ENCODE measurements around the gene MAB21L4. TPM values are rescaled to one million over a fixed set of nuclear protein-coding genes. Genes with fewer than 3 reads are reported as not detected.

The MAB21L4 gene
- total RNA-seq, 1 experiment from 2014 or later, result not detected

DNA sequence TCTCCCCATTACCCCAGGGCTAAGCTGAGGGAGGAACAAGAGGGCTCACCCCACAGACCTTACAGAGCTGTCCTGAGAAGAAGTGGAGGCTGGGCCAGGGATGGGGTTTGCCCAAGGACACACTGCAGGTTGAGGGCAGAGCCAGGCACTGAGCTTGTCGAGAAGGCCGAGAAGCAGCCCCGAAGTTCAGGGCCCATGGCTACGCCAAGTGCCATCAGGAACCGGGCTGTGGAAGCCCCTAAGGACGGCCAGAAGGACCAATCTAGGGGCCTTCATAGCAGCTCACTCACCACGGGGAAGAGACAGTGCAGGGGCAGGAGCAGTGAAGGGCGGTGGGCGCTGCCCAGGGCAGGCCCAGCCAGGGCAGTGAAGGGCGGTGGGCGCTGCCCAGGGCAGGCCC is 45.9 kb downstream of the MAB21L4 start:
- H3K4me2 ChIP-seq (ENCODE audit: low read length), result no peak overlapping the region
- ChIA-PET RAD21 (ENCODE audit: low non-redundant PET in 1 of 2, low total read pairs in 2 of 2, uncharacterized antibody in 2 of 2, unreplicated experiment in 2 of 2) (no interaction called here), POLR2A (no interaction called here), CTCF (no interaction called here)
- TF ChIP-seq ZFX (IDR thresholded peaks at IDR 0.05), result no peak
- no peak for TF ChIP-seq EZH2 (IDR thresholded peaks at IDR 0.05)
- no peak for TF ChIP-seq YY1 (IDR thresholded peaks at IDR 0.05; ENCODE audit: extremely low read depth, insufficient replicate concordance, low read depth, low read length)
- TF ChIP-seq, protein P1, sequence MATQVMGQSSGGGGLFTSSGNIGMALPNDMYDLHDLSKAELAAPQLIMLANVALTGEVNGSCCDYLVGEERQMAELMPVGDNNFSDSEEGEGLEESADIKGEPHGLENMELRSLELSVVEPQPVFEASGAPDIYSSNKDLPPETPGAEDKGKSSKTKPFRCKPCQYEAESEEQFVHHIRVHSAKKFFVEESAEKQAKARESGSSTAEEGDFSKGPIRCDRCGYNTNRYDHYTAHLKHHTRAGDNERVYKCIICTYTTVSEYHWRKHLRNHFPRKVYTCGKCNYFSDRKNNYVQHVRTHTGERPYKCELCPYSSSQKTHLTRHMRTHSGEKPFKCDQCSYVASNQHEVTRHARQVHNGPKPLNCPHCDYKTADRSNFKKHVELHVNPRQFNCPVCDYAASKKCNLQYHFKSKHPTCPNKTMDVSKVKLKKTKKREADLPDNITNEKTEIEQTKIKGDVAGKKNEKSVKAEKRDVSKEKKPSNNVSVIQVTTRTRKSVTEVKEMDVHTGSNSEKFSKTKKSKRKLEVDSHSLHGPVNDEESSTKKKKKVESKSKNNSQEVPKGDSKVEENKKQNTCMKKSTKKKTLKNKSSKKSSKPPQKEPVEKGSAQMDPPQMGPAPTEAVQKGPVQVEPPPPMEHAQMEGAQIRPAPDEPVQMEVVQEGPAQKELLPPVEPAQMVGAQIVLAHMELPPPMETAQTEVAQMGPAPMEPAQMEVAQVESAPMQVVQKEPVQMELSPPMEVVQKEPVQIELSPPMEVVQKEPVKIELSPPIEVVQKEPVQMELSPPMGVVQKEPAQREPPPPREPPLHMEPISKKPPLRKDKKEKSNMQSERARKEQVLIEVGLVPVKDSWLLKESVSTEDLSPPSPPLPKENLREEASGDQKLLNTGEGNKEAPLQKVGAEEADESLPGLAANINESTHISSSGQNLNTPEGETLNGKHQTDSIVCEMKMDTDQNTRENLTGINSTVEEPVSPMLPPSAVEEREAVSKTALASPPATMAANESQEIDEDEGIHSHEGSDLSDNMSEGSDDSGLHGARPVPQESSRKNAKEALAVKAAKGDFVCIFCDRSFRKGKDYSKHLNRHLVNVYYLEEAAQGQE (IDR thresholded peaks at IDR 0.05; ENCODE audit: low read depth), result no peak
- TF ChIP-seq, protein P2, sequence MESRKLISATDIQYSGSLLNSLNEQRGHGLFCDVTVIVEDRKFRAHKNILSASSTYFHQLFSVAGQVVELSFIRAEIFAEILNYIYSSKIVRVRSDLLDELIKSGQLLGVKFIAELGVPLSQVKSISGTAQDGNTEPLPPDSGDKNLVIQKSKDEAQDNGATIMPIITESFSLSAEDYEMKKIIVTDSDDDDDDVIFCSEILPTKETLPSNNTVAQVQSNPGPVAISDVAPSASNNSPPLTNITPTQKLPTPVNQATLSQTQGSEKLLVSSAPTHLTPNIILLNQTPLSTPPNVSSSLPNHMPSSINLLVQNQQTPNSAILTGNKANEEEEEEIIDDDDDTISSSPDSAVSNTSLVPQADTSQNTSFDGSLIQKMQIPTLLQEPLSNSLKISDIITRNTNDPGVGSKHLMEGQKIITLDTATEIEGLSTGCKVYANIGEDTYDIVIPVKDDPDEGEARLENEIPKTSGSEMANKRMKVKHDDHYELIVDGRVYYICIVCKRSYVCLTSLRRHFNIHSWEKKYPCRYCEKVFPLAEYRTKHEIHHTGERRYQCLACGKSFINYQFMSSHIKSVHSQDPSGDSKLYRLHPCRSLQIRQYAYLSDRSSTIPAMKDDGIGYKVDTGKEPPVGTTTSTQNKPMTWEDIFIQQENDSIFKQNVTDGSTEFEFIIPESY (IDR thresholded peaks at IDR 0.05; ENCODE audit: extremely low read depth, insufficient replicate concordance, low read length), result no peak
- TF ChIP-seq SIN3A (IDR thresholded peaks at IDR 0.05; ENCODE audit: low read depth), result no peak
- ATAC-seq, result no peak
- H3K79me2 ChIP-seq (ENCODE audit: insufficient read depth, low read length), result no peaks in the 10 kb centered on the region
- intact Hi-C loops (cut with micrococcal nuclease), result loop anchor here (2.0 to 10.0 kb wide), 3 partner anchors 141 to 1027 kb away; no protein-coding TSS in a partner anchor
- no peak overlapping the region for H3K4me3 ChIP-seq (replicated peaks in 1 of 2; ENCODE audit: low read depth in 1 of 2, low read length in 2 of 2)
- no peaks in the 10 kb centered on the region for H4K20me1 ChIP-seq (ENCODE audit: insufficient read depth)
- no peak overlapping the region for H3K27ac ChIP-seq (ENCODE audit: low read depth, low read length)
- DNase-seq (ENCODE audit: low read depth, low spot score), result no peak
- no peaks in the 10 kb centered on the region for H3K27me3 ChIP-seq (ENCODE audit: insufficient read depth, low read length)
- BruUV-seq (replicated peaks), result no TSS peak
- H3K9me3 ChIP-seq (ENCODE audit: control insufficient read depth in 1 of 2, insufficient read depth in 1 of 2, low read depth in 1 of 2, low read length in 2 of 2), result no peaks in the 10 kb centered on the region; a peak in 2 of 4 replicates
- no peak overlapping the region for H3K9ac ChIP-seq (ENCODE audit: low read length)
- no peaks in the 10 kb centered on the region for H3K9me2 ChIP-seq (ENCODE audit: insufficient read depth)
- H3K4me1 ChIP-seq (ENCODE audit: control insufficient read depth in 1 of 2, insufficient read depth in 2 of 2, low read length in 2 of 2), result no peaks in the 10 kb centered on the region
- H3K36me3 ChIP-seq (ENCODE audit: control insufficient read depth in 1 of 2, insufficient read depth in 2 of 2, low read length in 2 of 2), result no peaks in the 10 kb centered on the region
- no peak overlapping the region for H2AFZ ChIP-seq (ENCODE audit: low read depth, low read length, poor library complexity, severe bottlenecking)
